ENCODE data around the gene XPR1. TPM values are rescaled to one million over a fixed set of nuclear protein-coding genes. Genes with fewer than 3 reads are reported as not detected.

XPR1 gene
- total RNA-seq, 4 donors from 2014 or later = 16.8 to 25.3 (median 18.8) TPM

- Histone ChIP-seq H3K27me3 (no peaks in the 10 kb centered on the region), H3K4me1 (no peaks in the 10 kb centered on the region), H3K4me3 (no peak overlapping the region), H3K9me3 (no peaks in the 10 kb centered on the region), H3K36me3 (peaks cover 0 to 4% (median 0%) of the 10 kb centered on the region in 3 donors), H3K27ac (no peak overlapping the region)
- no peak for DNase-seq (ENCODE audit: low spot score in 2 of 2)
- WGBS, 2 donors = 71 to 89% methylated on average over 5 of the region's 5 CpGs
- no peak for TF ChIP-seq CTCF (IDR thresholded peaks at IDR 0.05)
- TF ChIP-seq POLR2A (IDR thresholded peaks at IDR 0.05) = no peak
- no peak for TF ChIP-seq EP300 (IDR thresholded peaks at IDR 0.05)
Observed at GRCh38 chr1:180892272-180892671, 260.4 kb downstream of the XPR1 start.

- Histone ChIP-seq H3K27me3 (no peaks in the 10 kb centered on the region), H3K9me3 (no peaks in the 10 kb centered on the region), H3K27ac (no peak overlapping the region), H3K4me1 (no peaks in the 10 kb centered on the region), H3K36me3 (peaks cover 0 to 4% (median 0%) of the 10 kb centered on the region in 3 donors), H3K4me3 (no peak overlapping the region)
- 83 to 87% methylated on average over 2 of the region's 2 CpGs for WGBS, 2 donors
- TF ChIP-seq EP300 (IDR thresholded peaks at IDR 0.05) (no peak), CTCF (IDR thresholded peaks at IDR 0.05) (no peak), POLR2A (IDR thresholded peaks at IDR 0.05) (no peak)
- DNase-seq (ENCODE audit: low spot score in 2 of 2) = no peak
Observed at GRCh38 chr1:180892675-180893074, 260.9 kb downstream of the XPR1 start.

- Histone ChIP-seq H3K4me1 (no peaks in the 10 kb centered on the region), H3K36me3 (peaks cover 0 to 4% (median 0%) of the 10 kb centered on the region in 3 donors), H3K4me3 (no peak overlapping the region), H3K27me3 (no peaks in the 10 kb centered on the region), H3K9me3 (no peaks in the 10 kb centered on the region), H3K27ac (no peak overlapping the region)
- TF ChIP-seq POLR2A (IDR thresholded peaks at IDR 0.05) (no peak), EP300 (IDR thresholded peaks at IDR 0.05) (no peak), CTCF (IDR thresholded peaks at IDR 0.05) (no peak)
- DNase-seq (ENCODE audit: low spot score in 2 of 2) = no peak
- whole genome bisulfite sequencing, 2 donors = 62 to 68% methylated on average over 3 of the region's 3 CpGs
Observed at GRCh38 chr1:180893614-180894013, 261.8 kb downstream of the XPR1 start.

- Histone ChIP-seq H3K9me3 (no peaks in the 10 kb centered on the region), H3K4me3 (no peak overlapping the region), H3K4me1 (no peaks in the 10 kb centered on the region), H3K27me3 (no peaks in the 10 kb centered on the region), H3K27ac (no peak overlapping the region), H3K36me3 (peaks cover 0 to 4% (median 0%) of the 10 kb centered on the region in 3 donors)
- no peak for DNase-seq (ENCODE audit: low spot score in 2 of 2)
- no peak for TF ChIP-seq POLR2A (IDR thresholded peaks at IDR 0.05)
- TF ChIP-seq CTCF (IDR thresholded peaks at IDR 0.05) = no peak
- TF ChIP-seq EP300 (IDR thresholded peaks at IDR 0.05) = no peak
- WGBS, 2 donors = 96 to 97% methylated on average over 3 of the region's 3 CpGs
Observed at GRCh38 chr1:180896161-180896560, 264.3 kb downstream of the XPR1 start.

GRCh38 chr1:180898441-180899219 lies 266.8 kb downstream of the XPR1 start:
- H3K36me3 ChIP-seq = peaks cover 0 to 4% (median 0%) of the 10 kb centered on the region in 3 donors
- TF ChIP-seq CTCF (IDR thresholded peaks at IDR 0.05) (no peak), POLR2A (IDR thresholded peaks at IDR 0.05) (no peak), EP300 (IDR thresholded peaks at IDR 0.05) (no peak)
- H3K27me3 ChIP-seq = no peaks in the 10 kb centered on the region
- H3K27ac ChIP-seq = no peak overlapping the region
- 47 to 50% methylated on average over 5 of the region's 5 CpGs for WGBS, 2 donors
- no peak overlapping the region for H3K4me3 ChIP-seq
- H3K4me1 ChIP-seq = no peaks in the 10 kb centered on the region
- H3K9me3 ChIP-seq = no peaks in the 10 kb centered on the region
- DNase-seq (ENCODE audit: low spot score in 2 of 2) = no peak
